ENCODE data around the gene LPAR4. TPM values are rescaled to one million over a fixed set of nuclear protein-coding genes. Genes with fewer than 3 reads are reported as not detected.
"Not testable (repeated sequence)": the region's sequence is repeated elsewhere in the genome, so short reads cannot be mapped to it uniquely, and the experiment has no call there.

The LPAR4 gene
- total and polyA plus RNA-seq, 2 of the 4 experiments (the other 2 are of a cell fraction): not detected

DNA sequence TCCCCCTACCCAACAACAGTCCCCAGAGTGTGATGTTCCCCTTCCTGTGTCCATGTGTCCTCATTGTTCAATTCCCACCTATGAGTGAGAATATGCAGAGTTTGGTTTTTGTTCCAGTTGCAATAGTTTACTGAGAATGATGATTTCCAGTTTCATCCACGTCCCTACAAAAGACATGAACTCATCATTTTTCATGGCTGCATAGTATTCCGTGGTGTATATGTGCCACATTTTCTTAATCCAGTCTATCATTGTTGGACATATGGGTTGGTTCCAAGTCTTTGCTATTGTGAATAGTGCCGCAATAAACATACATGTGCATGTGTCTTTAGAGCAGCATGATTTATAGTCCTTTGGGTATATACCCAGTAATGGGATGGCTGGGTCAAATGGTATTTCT, 55.0 kb downstream of the LPAR4 start:
- ATAC-seq (ENCODE audit: low read depth); H2BK20ac ChIP-seq (ENCODE audit: low read depth, low read length); POLR2A ChIA-PET (ENCODE audit: unreplicated experiment); H3K4ac ChIP-seq (ENCODE audit: low read depth, low read length); H3K27ac ChIP-seq (ENCODE audit: insufficient read depth, low read length); dilution Hi-C loops (cut with HindIII; ENCODE audit: low sequenced_read_pairs, unreplicated experiment); H4K91ac ChIP-seq (ENCODE audit: insufficient read depth, low read depth, low read length); H2BK120ac ChIP-seq (ENCODE audit: low read depth, low read length); H3K9me1 ChIP-seq (ENCODE audit: insufficient read depth, low read length); H3K18ac ChIP-seq (ENCODE audit: low read depth, low read length); H3K4me3 ChIP-seq (ENCODE audit: insufficient read depth, low read depth, low read length); H2AK5ac ChIP-seq (ENCODE audit: low read depth, low read length); intact Hi-C loops (cut with micrococcal nuclease); H3K79me1 ChIP-seq (ENCODE audit: low read depth in 1 of 2, low read length in 2 of 2); H3K9me3 ChIP-seq (ENCODE audit: control insufficient read depth, insufficient read depth, low read length); H2BK15ac ChIP-seq (ENCODE audit: low read depth, low read length); H3K9ac ChIP-seq (ENCODE audit: low read depth, low read length); H4K5ac ChIP-seq (ENCODE audit: low read depth, low read length); H3K4me1 ChIP-seq (ENCODE audit: control insufficient read depth, insufficient read depth, low read length); in situ Hi-C loops (cut with MboI; ENCODE audit: low sequenced_read_pairs); BruUV-seq (replicated peaks); H3K14ac ChIP-seq (replicated peaks; ENCODE audit: low read depth, low read length); H4K20me1 ChIP-seq (ENCODE audit: insufficient read depth, low read length); DNase-seq; H2AFZ ChIP-seq (replicated peaks; ENCODE audit: low read length, poor library complexity); H2BK5ac ChIP-seq (ENCODE audit: low read depth, low read length, poor library complexity, severe bottlenecking); H3K4me2 ChIP-seq (ENCODE audit: low read depth, low read length); H3K56ac ChIP-seq (ENCODE audit: extremely low read depth, insufficient read depth, low read length); H3K23ac ChIP-seq (ENCODE audit: low read depth, low read length); CTCF ChIA-PET; H4K8ac ChIP-seq (ENCODE audit: low read depth in 2 of 2, low read length in 2 of 2); H2AK9ac ChIP-seq (replicated peaks; ENCODE audit: low read depth, low read length, poor library complexity); H3K27me3 ChIP-seq (ENCODE audit: control insufficient read depth, insufficient read depth, low read length); H3K36me3 ChIP-seq (ENCODE audit: control insufficient read depth, insufficient read depth, low read length): not testable (repeated sequence)
- WGBS, 2 experiments (ENCODE audit: extremely low coverage in 2 of 2, insufficient read length in 1 of 2): no CpG with 5 or more reads among the region's 3 CpGs

Other genes starting within 250 kb of the LPAR4 start
- gene RTL3, start 88.4 kb upstream of the LPAR4 start, total RNA-seq (2012; rRNA removed): 0.83 and 1.1 TPM in 2 replicates
- gene RTL3, start 88.4 kb upstream of the LPAR4 start, polyA plus RNA-seq (2012; rRNA removed): 1.1 and 1.2 TPM in 2 replicates
- not detected in 2 replicates for gene P2RY10, start 197.7 kb downstream of the LPAR4 start, total RNA-seq (2012; rRNA removed)
- gene P2RY10, start 197.7 kb downstream of the LPAR4 start, polyA plus RNA-seq (2012; rRNA removed): not detected in 2 replicates

Measured in IMR-90 (cell line).